Hepatocyte (in vitro differentiated cells): ENCODE data around the gene SLC17A9. TPM values are rescaled to one million over a fixed set of nuclear protein-coding genes. Genes with fewer than 3 reads are reported as not detected.

Source experiments
- DNase-seq: peaks from one replicate; pipeline ENCODE4 v3.0.0-alpha.2; 2016; ENCODE audit warnings: low spot score
- H2AFZ ChIP-seq: fragments of 200-600 bp; sonication (generic); 2 replicates; pipeline ENCODE4 v1.6.0; 2016; ENCODE audit warnings: antibody characterized with exemption, mild to moderate bottlenecking
- H3K27ac ChIP-seq: fragments of 200-600 bp; sonication (generic); 2 replicates; pipeline ENCODE4 v1.5.1; 2016; ENCODE audit warnings: mild to moderate bottlenecking
- H3K27me3 ChIP-seq: fragments of 200-600 bp; sonication (generic); 2 replicates; pipeline ENCODE4 v1.6.1; 2016
- H3K36me3 ChIP-seq: fragments of 200-600 bp; sonication (generic); replicated peaks from 2 replicates; pipeline ENCODE4 v1.5.1; 2016; ENCODE audit warnings: low read depth; ENCODE audit not compliant: insufficient read depth
- H3K4me1 ChIP-seq: fragments of 200-600 bp; sonication (generic); 2 replicates; pipeline ENCODE4 v1.5.1; 2016; ENCODE audit warnings: mild to moderate bottlenecking, moderate library complexity; ENCODE audit not compliant: insufficient read depth
- H3K4me2 ChIP-seq: fragments of 200-600 bp; sonication (generic); 2 replicates; pipeline ENCODE4 v1.6.0; 2016
- H3K4me3 ChIP-seq: fragments of 200-600 bp; sonication (generic); 2 replicates; pipeline ENCODE4 v1.5.1; 2016; ENCODE audit warnings: mild to moderate bottlenecking
- H3K79me2 ChIP-seq: fragments of 200-600 bp; sonication (generic); 2 replicates; pipeline ENCODE4 v1.6.0; 2017; ENCODE audit warnings: mild to moderate bottlenecking
- H3K9me2 ChIP-seq: fragments of 200-600 bp; sonication (generic); replicated peaks from 2 replicates; pipeline ENCODE4 v1.6.0; 2017; ENCODE audit warnings: mild to moderate bottlenecking; ENCODE audit not compliant: insufficient read depth
- H3K9me3 ChIP-seq: fragments of 200-600 bp; sonication (generic); 2 replicates; pipeline ENCODE4 v1.5.1; 2016; ENCODE audit warnings: low read depth, mild to moderate bottlenecking
- H4K20me1 ChIP-seq: fragments of 200-600 bp; sonication (generic); 2 replicates; pipeline ENCODE4 v1.6.0; 2016; ENCODE audit warnings: mild to moderate bottlenecking; ENCODE audit not compliant: insufficient read depth, poor library complexity, severe bottlenecking
- CTCF ChIP-seq: fragments of 200-600 bp; sonication (generic); IDR thresholded peaks from 2 replicates; pipeline ENCODE4 v1.5.1; 2016; ENCODE audit warnings: antibody characterized with exemption, mild to moderate bottlenecking; ENCODE audit not compliant: poor library complexity
- EZH2 ChIP-seq: fragments of 200-600 bp; sonication (generic); IDR thresholded peaks from 2 replicates; pipeline ENCODE4 v1.6.1; 2016; ENCODE audit warnings: antibody characterized with exemption, mild to moderate bottlenecking, borderline replicate concordance
- EZH2phosphoT487 ChIP-seq: fragments of 200-600 bp; sonication (generic); IDR thresholded peaks from one replicate; pipeline ENCODE4 v1.6.1; 2018; ENCODE audit warnings: antibody characterized with exemption, mild to moderate bottlenecking, low read depth, moderate library complexity; ENCODE audit not compliant: unreplicated experiment, severe bottlenecking
- WGBS: methylation state at CpG from one replicate; pipeline ENCODE4 v1.1.6; 2016; ENCODE audit warnings: low lambda C conversion rate; ENCODE audit errors: missing lambda C conversion rate; 5-methylcytosine and 5-hydroxymethylcytosine counted together
- polyA plus RNA-seq: library from polyadenylated mRNA; unstranded; fragments of >200 nt; fragmentation: Nextera tagmentation; extraction: Ambion mirVana; gene quantifications from 2 replicates; pipeline ENCODE4 v1.2.1, GENCODE V29; 2016
- total RNA-seq: library from RNA; depleted of rRNA; stranded (reverse); fragments of >200 nt; gene quantifications from 2 replicates; pipeline ENCODE4 v1.2.3, GENCODE V29; 2014

Gene SLC17A9
- total and polyA plus RNA-seq, 2 experiments from 2014 or later = 26.9 to 83.9 TPM

- no peak for TF ChIP-seq EZH2phosphoT487
- TF ChIP-seq CTCF = no peak
- no peak for TF ChIP-seq EZH2
- Histone ChIP-seq H3K4me2 (no peak overlapping the region), H2AFZ (no peak overlapping the region), H3K9me3 (no peaks in the 10 kb centered on the region), H4K20me1 (peaks cover 86% of the 10 kb centered on the region), H3K9me2 (no peaks in the 10 kb centered on the region), H3K79me2 (peaks cover 83% of the 10 kb centered on the region), H3K36me3 (no peaks in the 10 kb centered on the region), H3K27ac (no peak overlapping the region), H3K4me1 (peaks cover 10% of the 10 kb centered on the region), H3K27me3 (no peaks in the 10 kb centered on the region), H3K4me3 (no peak overlapping the region)
- no peak for DNase-seq
- WGBS = 95% methylated on average over 11 of the region's 11 CpGs
Observed at GRCh38 chr20:62910217-62910766, 42.2 kb upstream of the SLC17A9 start.

GRCh38 chr20:62910777-62911497 is 41.6 kb upstream of the SLC17A9 start:
- Histone ChIP-seq H3K9me3 (no peaks in the 10 kb centered on the region), H3K9me2 (no peaks in the 10 kb centered on the region), H3K4me3 (no peak overlapping the region), H2AFZ (no peak overlapping the region), H3K79me2 (peaks cover 90% of the 10 kb centered on the region), H3K36me3 (no peaks in the 10 kb centered on the region), H3K27ac (no peak overlapping the region), H4K20me1 (peaks cover 93% of the 10 kb centered on the region), H3K27me3 (no peaks in the 10 kb centered on the region), H3K4me2 (no peak overlapping the region), H3K4me1 (peaks cover 12% of the 10 kb centered on the region)
- TF ChIP-seq CTCF (no peak), EZH2phosphoT487 (no peak), EZH2 (no peak)
- WGBS = 97% methylated on average over 38 of the region's 45 CpGs
- no peak for DNase-seq

GRCh38 chr20:62911701-62912280 is 40.7 kb upstream of the SLC17A9 start:
- Histone ChIP-seq H3K9me3 (no peaks in the 10 kb centered on the region), H4K20me1 (peaks cover 99% of the 10 kb centered on the region), H3K4me3 (no peak overlapping the region), H3K27me3 (no peaks in the 10 kb centered on the region), H3K79me2 (peaks cover 97% of the 10 kb centered on the region), H3K4me1 (peaks cover 12% of the 10 kb centered on the region), H3K27ac (no peak overlapping the region), H3K9me2 (no peaks in the 10 kb centered on the region), H3K4me2 (no peak overlapping the region), H3K36me3 (no peaks in the 10 kb centered on the region), H2AFZ (no peak overlapping the region)
- no peak for TF ChIP-seq CTCF
- TF ChIP-seq EZH2phosphoT487 = no peak
- no peak for TF ChIP-seq EZH2
- 93% methylated on average over 10 of the region's 10 CpGs for WGBS
- DNase-seq = no peak
